ENCODE measurements around the gene CCT4.

DNA sequence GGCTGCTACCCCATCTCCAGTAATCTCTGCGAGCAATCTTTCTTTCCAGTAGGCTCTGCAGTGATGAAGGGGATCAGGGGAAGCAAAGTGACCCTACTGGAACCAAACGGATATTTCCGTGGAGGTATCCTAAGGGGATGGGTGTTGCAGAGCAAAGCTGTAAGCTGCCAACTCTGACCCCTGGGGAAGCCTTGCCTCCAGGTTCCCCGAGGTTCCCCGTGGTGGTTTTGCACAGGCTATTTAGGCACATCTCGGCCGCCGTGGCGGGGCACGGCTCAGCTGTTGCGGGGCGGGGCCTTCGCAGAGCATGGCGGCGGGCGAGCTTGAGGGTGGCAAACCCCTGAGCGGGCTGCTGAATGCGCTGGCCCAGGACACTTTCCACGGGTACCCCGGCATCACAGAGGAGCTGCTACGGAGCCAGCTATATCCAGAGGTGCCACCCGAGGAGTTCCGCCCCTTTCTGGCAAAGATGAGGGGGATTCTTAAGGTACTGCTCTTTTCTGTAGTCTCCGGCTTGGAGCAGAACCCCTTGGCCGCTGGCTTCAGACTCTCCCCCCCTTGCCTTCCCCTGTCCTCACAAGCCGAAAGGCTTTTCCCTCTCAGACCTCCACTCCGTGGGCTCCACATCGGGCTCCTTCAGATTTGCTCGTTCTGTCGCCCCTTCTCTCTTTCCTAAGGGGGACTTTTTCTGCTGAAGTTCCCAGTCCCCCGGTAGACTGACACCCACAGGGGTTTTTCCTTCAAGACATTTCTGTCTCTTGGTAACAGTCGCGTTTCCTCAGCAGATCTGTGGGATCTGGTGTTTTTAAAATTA is 17.1 kb upstream of the CCT4 start, which contains the start of gene COMMD1:
- TF ChIP-seq, protein P1, sequence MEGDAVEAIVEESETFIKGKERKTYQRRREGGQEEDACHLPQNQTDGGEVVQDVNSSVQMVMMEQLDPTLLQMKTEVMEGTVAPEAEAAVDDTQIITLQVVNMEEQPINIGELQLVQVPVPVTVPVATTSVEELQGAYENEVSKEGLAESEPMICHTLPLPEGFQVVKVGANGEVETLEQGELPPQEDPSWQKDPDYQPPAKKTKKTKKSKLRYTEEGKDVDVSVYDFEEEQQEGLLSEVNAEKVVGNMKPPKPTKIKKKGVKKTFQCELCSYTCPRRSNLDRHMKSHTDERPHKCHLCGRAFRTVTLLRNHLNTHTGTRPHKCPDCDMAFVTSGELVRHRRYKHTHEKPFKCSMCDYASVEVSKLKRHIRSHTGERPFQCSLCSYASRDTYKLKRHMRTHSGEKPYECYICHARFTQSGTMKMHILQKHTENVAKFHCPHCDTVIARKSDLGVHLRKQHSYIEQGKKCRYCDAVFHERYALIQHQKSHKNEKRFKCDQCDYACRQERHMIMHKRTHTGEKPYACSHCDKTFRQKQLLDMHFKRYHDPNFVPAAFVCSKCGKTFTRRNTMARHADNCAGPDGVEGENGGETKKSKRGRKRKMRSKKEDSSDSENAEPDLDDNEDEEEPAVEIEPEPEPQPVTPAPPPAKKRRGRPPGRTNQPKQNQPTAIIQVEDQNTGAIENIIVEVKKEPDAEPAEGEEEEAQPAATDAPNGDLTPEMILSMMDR (IDR thresholded peaks at IDR 0.05): no peak
- TF ChIP-seq IRF2 (CRISPR knock-in tag; IDR thresholded peaks at IDR 0.05; ENCODE audit: borderline replicate concordance, low read depth): no peak
- TF ChIP-seq ZNF317 (CRISPR knock-in tag; IDR thresholded peaks at IDR 0.05; ENCODE audit: borderline replicate concordance, low read depth): no peak
- 0 out of 2 replicates have a peak, but pooled peaks have one; percentile 56 for TF ChIP-seq IRF1 (CRISPR knock-in tag; IDR thresholded peaks at IDR 0.05)
- TF ChIP-seq ZBTB43 (CRISPR knock-in tag; IDR thresholded peaks at IDR 0.05): no peak
- no peak for TF ChIP-seq ZNF263 (CRISPR knock-in tag; IDR thresholded peaks at IDR 0.05; ENCODE audit: low read depth)
- no peak for TF ChIP-seq NR3C1 (CRISPR knock-in tag; conservative IDR thresholded peaks at IDR 0.05; ENCODE audit: low read depth)
- no peak for TF ChIP-seq TP53 (CRISPR knock-in tag; IDR thresholded peaks at IDR 0.05)
- TF ChIP-seq JUN (CRISPR knock-in tag; IDR thresholded peaks at IDR 0.05): no peak
- no peak for TF ChIP-seq ZNF138 (CRISPR knock-in tag; conservative IDR thresholded peaks at IDR 0.05)
- TF ChIP-seq NFYB (CRISPR knock-in tag; conservative IDR thresholded peaks at IDR 0.05; ENCODE audit: low read depth): no peak
- no peak for TF ChIP-seq EMX1 (CRISPR knock-in tag; IDR thresholded peaks at IDR 0.05)
- no peak for TF ChIP-seq NR2C2 (CRISPR knock-in tag; IDR thresholded peaks at IDR 0.05)
- TF ChIP-seq, protein P2, sequence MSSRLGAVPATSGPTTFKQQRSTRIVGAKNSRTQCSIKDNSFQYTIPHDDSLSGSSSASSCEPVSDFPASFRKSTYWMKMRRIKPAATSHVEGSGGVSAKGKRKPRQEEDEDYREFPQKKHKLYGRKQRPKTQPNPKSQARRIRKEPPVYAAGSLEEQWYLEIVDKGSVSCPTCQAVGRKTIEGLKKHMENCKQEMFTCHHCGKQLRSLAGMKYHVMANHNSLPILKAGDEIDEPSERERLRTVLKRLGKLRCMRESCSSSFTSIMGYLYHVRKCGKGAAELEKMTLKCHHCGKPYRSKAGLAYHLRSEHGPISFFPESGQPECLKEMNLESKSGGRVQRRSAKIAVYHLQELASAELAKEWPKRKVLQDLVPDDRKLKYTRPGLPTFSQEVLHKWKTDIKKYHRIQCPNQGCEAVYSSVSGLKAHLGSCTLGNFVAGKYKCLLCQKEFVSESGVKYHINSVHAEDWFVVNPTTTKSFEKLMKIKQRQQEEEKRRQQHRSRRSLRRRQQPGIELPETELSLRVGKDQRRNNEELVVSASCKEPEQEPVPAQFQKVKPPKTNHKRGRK (CRISPR knock-in tag; IDR thresholded peaks at IDR 0.05; ENCODE audit: borderline replicate concordance): no peak

Data from WTC11 (cell line).